BLaER1 treated with 17β-estradiol and CSF1 and Interleukin-3, amounts not matched to agents 10 nM and 100 nM (cell line): ENCODE data around the gene EID2.
A peak's percentile ranks its signal among the peaks of the same experiment; 100 is the strongest.

Source experiments
- H3K27ac ChIP-seq, 11 experiments: shearing (Covaris generic); formaldehyde crosslinking; 2 replicates each; pipeline ENCODE4 v1.8.1; 2022
- H3K27me3 ChIP-seq, 11 experiments: shearing (Covaris generic); formaldehyde crosslinking; 2 replicates each; pipeline ENCODE4 v1.8.1; 2022
- H3K36me3 ChIP-seq, 11 experiments: shearing (Covaris generic); formaldehyde crosslinking; 2 replicates each; pipeline ENCODE4 v1.8.1; 2022
- H3K4me1 ChIP-seq, 10 experiments: shearing (Covaris generic); formaldehyde crosslinking; 2 replicates each; pipeline ENCODE4 v1.8.1; 2022
- H3K4me2 ChIP-seq, 11 experiments: shearing (Covaris generic); formaldehyde crosslinking; 2 replicates each; pipeline ENCODE4 v1.8.1; 2022
- H3K4me3 ChIP-seq, 10 experiments: shearing (Covaris generic); formaldehyde crosslinking; 2 replicates each; pipeline ENCODE4 v1.8.1; 2022
- H3K9ac ChIP-seq, 11 experiments: shearing (Covaris generic); formaldehyde crosslinking; 2 replicates each; pipeline ENCODE4 v1.8.1; 2022
- H3K9me3 ChIP-seq, 11 experiments: shearing (Covaris generic); formaldehyde crosslinking; replicated peaks in 1 of 11; 2 replicates each; pipeline ENCODE4 v1.8.1; 2022
- H4K20me1 ChIP-seq, 11 experiments: shearing (Covaris generic); formaldehyde crosslinking; 2 replicates each; pipeline ENCODE4 v1.8.1; 2022
- Cebpa-rat ChIP-seq, 11 experiments: shearing (Covaris generic); IDR thresholded peaks; 2 replicates each; pipeline ENCODE4 v1.8.1; 2022

The EID2 gene

DNA sequence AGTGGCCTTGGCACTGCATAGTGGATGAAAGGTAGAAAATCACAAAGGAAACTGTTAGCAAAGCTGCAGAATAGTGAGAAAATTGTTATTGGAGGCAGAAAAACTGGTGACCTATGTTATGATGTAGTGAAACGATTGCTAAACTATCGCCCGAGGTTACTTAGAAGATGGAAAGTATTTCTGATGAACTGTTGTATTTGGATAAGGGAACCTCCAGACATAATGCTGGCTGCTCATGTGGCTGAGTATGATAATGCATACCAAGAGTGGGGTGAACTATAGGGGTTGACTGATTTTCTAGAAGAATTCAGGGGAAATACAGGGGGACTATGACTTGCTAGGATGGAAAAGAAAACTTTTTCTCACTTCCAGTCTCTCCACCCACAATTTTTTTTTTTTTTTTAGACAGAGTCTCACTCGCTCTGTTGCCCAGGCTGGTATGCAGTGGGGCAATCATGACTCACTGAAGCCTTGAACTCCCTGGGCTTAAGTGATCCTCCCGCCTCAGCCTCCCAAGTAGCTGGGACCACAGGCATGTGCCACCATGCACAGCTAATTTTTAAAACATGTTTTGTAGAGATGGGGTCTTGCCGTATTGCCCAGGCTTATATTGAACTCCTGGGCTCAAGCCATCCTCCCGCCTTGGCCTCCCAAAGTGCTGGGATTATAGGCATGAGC is 4.4 kb upstream of the EID2 start:
- Histone ChIP-seq H3K4me2 (peak overlapping the region in 8 of 11 experiments; percentile 0 to 24 (median 20); a peak in 7 of 22 replicates), H3K9ac (no peak overlapping the region), H3K4me1 (peaks cover 13 to 33% (median 23%) of the 10 kb centered on the region in 10 experiments), H3K4me3 (no peak overlapping the region), H3K9me3 (no peaks in the 10 kb centered on the region), H3K27me3 (no peaks in the 10 kb centered on the region), H3K36me3 (no peaks in the 10 kb centered on the region), H4K20me1 (peaks cover 0 to 4% (median 0%) of the 10 kb centered on the region in 11 experiments; a peak in 2 of 22 replicates), H3K27ac (no peak overlapping the region)
- TF ChIP-seq Cebpa-rat (IDR thresholded peaks at IDR 0.05): no peak

DNA sequence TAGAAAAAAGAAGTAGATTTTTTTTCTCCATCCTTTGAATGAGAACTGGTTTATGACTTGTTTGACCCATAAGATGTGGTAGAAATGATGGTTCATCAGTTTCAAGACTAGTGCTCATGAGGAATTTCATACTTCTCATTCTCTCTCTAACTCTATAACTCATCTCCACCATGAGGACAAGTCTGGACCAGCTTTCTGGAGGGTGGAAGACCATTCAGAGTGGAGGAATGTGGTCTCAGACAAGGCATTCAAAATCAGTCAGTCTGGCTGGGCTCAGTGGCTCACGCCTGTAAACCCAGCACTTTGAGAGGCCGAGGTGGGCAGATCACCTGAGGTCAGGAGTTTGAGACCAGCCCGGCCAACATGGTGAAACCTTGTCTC is 3.5 kb upstream of the EID2 start:
- Histone ChIP-seq H4K20me1 (peaks cover 0 to 13% (median 0%) of the 10 kb centered on the region in 11 experiments; a peak in 7 of 22 replicates), H3K4me1 (peaks cover 20 to 39% (median 29%) of the 10 kb centered on the region in 10 experiments), H3K4me2 (peak overlapping the region in 4 of 11 experiments; percentile 22 to 24 (median 23); a peak in 5 of 22 replicates), H3K4me3 (no peak overlapping the region), H3K27ac (no peak overlapping the region), H3K36me3 (no peaks in the 10 kb centered on the region), H3K27me3 (no peaks in the 10 kb centered on the region), H3K9me3 (no peaks in the 10 kb centered on the region), H3K9ac (no peak overlapping the region)
- TF ChIP-seq Cebpa-rat (IDR thresholded peaks at IDR 0.05): no peak

DNA sequence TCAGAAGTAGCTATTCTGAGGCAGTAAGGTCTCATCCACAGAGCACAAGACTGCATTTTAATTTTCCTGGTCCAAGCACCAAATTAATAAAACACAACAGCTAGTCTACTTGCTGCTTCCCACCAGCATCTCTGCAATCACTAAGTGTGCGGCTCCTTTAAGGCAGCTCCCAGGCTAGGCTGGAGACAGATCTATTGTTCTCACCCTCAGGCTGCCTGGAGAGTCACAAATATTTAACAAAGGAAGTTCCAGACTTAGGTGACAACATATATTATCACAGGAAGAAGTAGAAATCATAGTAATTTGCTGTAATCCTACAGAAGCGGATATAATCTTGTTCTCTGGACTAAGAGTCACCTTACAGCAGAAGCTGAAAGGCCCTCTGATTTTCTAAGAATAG is 2.2 kb upstream of the EID2 start:
- Histone ChIP-seq H3K9ac (0 out of 22 replicates have a peak overlapping the region, but pooled peaks of 1 of the 11 experiments have one; percentile 18), H3K36me3 (peaks cover 0 to 4% (median 0%) of the 10 kb centered on the region in 11 experiments; a peak in 2 of 22 replicates), H3K27ac (no peak overlapping the region), H3K4me1 (peaks cover 27 to 49% (median 36%) of the 10 kb centered on the region in 10 experiments), H3K4me3 (no peak overlapping the region), H4K20me1 (peaks cover 0 to 25% (median 6%) of the 10 kb centered on the region in 11 experiments; a peak in 10 of 22 replicates), H3K9me3 (no peaks in the 10 kb centered on the region), H3K27me3 (no peaks in the 10 kb centered on the region), H3K4me2 (peak overlapping the region in 5 of 11 experiments; percentile 7 to 36 (median 24); a peak in 8 of 22 replicates)
- TF ChIP-seq Cebpa-rat (IDR thresholded peaks at IDR 0.05): no peak

DNA sequence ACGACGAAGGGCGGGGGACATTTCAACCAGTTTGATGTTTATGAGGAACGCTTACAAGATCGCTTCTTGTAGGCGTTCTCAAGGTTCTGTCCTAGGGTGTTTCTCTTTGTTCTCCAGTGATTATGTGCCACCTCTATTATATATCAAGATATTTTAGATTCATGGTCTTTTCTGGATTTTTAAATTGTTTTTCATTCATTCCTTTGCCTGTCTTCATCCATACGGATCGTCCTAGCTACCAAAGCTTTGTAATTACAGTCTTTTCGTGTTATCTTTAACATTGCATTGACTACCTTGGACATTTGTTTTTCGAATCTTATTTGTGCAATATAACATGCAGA is 342 bp upstream of the EID2 start:
- peak overlapping the region in 8 of 11 experiments; percentile 2 to 49 (median 26); a peak in 11 of 22 replicates for H3K4me2 ChIP-seq
- H3K27ac ChIP-seq: no peak overlapping the region; a peak in 2 of 22 replicates
- H4K20me1 ChIP-seq: peaks cover 0 to 35% (median 13%) of the 10 kb centered on the region in 11 experiments; a peak in 12 of 22 replicates
- peak overlapping the region in 7 of 11 experiments; percentile 90 to 98 (median 95); a peak in 8 of 22 replicates for H3K9ac ChIP-seq
- H3K36me3 ChIP-seq: peaks cover 0 to 6% (median 0%) of the 10 kb centered on the region in 11 experiments; a peak in 2 of 22 replicates
- H3K4me1 ChIP-seq: peaks cover 32 to 49% (median 39%) of the 10 kb centered on the region in 10 experiments
- no peaks in the 10 kb centered on the region for H3K27me3 ChIP-seq
- no peaks in the 10 kb centered on the region for H3K9me3 ChIP-seq
- no peak for TF ChIP-seq Cebpa-rat (IDR thresholded peaks at IDR 0.05)
- peak overlapping the region in 9 of 10 experiments; percentile 83 to 97 (median 89); a peak in 11 of 20 replicates for H3K4me3 ChIP-seq

DNA sequence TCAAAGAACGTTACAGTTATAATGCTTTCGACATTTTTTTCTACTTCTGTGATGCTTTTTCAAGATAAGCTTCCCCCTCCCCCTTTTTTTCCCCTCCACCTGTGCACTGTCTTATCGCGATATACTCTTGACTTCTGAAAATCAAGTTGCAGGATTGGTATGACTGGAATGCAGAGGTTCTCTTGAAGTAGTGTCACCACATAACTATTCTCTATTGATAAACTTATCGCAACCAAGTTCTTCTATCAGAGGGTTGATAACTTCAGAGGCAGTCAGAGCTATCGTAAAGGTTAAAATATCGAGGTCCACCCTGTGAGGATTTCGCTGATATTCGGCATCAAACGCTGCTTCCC is 820 bp downstream of the EID2 start:
- H3K9ac ChIP-seq: peak overlapping the region; percentile 89 to 98 (median 93)
- H3K36me3 ChIP-seq: peaks cover 0 to 6% (median 0%) of the 10 kb centered on the region in 11 experiments; a peak in 2 of 22 replicates
- H4K20me1 ChIP-seq: peaks cover 0 to 35% (median 13%) of the 10 kb centered on the region in 11 experiments; a peak in 13 of 22 replicates
- no peak for TF ChIP-seq Cebpa-rat (IDR thresholded peaks at IDR 0.05)
- H3K4me2 ChIP-seq: peak overlapping the region; percentile 81 to 94 (median 85)
- H3K4me1 ChIP-seq: peaks cover 21 to 48% (median 36%) of the 10 kb centered on the region in 10 experiments
- no peaks in the 10 kb centered on the region for H3K27me3 ChIP-seq
- H3K9me3 ChIP-seq: no peaks in the 10 kb centered on the region
- peak overlapping the region; percentile 83 to 97 (median 89) for H3K4me3 ChIP-seq
- H3K27ac ChIP-seq: peak overlapping the region; percentile 80 to 93 (median 89)

DNA sequence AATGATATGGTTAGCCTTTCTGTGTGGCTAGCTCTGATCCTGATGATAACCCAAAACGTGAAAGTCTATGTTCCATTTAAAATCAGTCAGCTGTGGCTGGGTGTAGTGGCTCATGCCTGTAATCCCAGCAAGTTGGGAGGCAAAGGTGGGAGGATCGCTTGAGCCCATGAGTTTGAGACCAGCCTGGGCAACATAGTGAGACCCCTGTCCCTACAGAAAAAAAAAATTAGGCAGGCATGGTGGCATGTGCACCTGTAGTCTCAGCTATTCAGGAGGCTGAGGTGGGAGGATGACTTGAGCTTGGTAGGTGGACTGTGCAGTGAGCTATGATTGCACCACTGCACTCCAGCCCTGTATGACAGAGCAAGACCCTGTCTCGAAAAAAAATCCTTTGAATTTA is 6.2 kb downstream of the EID2 start:
- peaks cover 0 to 13% (median 0%) of the 10 kb centered on the region in 11 experiments; a peak in 5 of 22 replicates for H3K36me3 ChIP-seq
- no peak for TF ChIP-seq Cebpa-rat (IDR thresholded peaks at IDR 0.05)
- H3K4me1 ChIP-seq: peaks cover 22 to 50% (median 29%) of the 10 kb centered on the region in 10 experiments
- no peaks in the 10 kb centered on the region for H3K27me3 ChIP-seq
- H3K4me3 ChIP-seq: no peak overlapping the region
- H3K9me3 ChIP-seq: no peaks in the 10 kb centered on the region
- H4K20me1 ChIP-seq: peaks cover 0 to 32% (median 13%) of the 10 kb centered on the region in 11 experiments; a peak in 15 of 22 replicates
- peak overlapping the region in 1 of 11 experiments; percentile 36; a peak in 1 of 22 replicates for H3K9ac ChIP-seq
- H3K4me2 ChIP-seq: no peak overlapping the region
- no peak overlapping the region for H3K27ac ChIP-seq

DNA sequence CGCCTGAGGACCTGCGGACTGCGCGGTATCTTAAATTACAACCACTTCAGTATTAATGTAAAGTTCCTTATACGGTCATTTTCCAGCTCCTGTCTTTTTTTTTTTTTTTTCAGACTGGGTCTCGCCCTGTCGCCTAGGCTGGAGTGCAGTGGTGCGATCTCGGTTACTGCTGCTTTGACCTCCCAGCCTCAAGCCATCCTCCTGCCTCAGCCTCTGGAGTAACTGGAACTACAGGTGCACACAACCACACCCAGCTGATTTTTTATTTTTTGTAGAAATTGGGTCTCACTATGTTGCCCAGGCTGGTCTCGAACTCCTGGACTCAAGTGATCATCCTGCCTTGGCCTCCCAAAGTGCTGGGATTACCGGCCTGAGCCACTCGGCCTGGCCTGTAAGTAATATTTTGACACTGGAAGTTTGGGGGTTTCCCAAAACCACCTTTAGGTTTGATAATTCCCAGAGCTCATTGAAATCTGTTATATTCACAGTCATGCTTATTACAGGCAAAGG is 6.9 kb downstream of the EID2 start:
- Histone ChIP-seq H3K9me3 (no peaks in the 10 kb centered on the region), H3K27me3 (no peaks in the 10 kb centered on the region), H3K9ac (peak overlapping the region in 3 of 11 experiments; percentile 77 to 90 (median 82); a peak in 5 of 22 replicates), H3K36me3 (peaks cover 0 to 13% (median 0%) of the 10 kb centered on the region in 11 experiments; a peak in 5 of 22 replicates), H4K20me1 (peaks cover 0 to 25% (median 10%) of the 10 kb centered on the region in 11 experiments; a peak in 14 of 22 replicates), H3K4me1 (peaks cover 15 to 42% (median 22%) of the 10 kb centered on the region in 10 experiments), H3K27ac (no peak overlapping the region), H3K4me3 (peak overlapping the region in 9 of 10 experiments; percentile 76 to 97 (median 86); a peak in 12 of 20 replicates), H3K4me2 (peak overlapping the region in 9 of 11 experiments; percentile 7 to 49 (median 25); a peak in 10 of 22 replicates)
- no peak for TF ChIP-seq Cebpa-rat (IDR thresholded peaks at IDR 0.05)

DNA sequence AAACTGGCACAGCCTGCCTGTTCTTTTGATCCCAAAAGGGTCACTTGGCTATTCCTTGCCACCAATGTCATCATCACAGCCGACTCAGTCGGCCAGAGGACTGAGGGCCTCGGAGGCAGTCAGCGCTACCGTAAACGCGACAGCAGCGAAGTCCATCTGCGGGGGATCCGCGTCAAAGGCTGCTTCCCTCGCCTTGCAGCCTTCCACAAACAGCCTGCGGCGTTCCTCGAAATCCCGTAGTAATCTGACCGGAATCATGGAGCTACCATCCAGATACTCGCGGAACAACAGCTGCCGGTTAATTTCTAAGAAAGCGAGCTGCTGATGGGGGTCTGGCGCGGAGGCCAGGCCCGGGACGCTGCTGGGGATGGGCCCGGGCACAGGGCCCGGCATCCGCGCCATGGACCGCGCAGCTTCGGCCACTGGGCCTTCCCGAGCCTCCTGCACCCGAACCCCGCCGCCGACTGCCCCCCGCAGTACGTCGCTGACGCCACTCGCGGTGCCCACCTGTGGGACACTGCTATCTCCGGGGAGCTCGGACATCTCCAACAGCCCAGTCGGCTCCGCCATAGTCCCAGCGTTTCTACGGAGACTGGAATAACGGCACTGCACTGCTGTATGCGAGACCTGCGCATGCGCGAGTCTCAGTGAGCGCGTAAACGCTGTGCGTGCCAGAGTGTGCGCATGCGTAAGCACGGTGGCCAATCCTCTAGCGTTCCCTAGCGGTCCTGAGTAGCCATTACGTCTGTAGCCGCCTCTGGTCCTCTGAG is 7.5 kb downstream of the EID2 start, which contains the start of gene EID2B:
EID2B (minus strand) TSS at position 620 of the 770 bp plus-strand sequence; CDS start at position 570, 50 bp downstream.
- Histone ChIP-seq H3K4me2 (peak within 1 kb of the TSS; percentile 81 to 99 (median 89)), H3K4me1 (peaks cover 12 to 40% (median 18%) of the 10 kb centered on the region in 10 experiments), H4K20me1 (peaks cover 0 to 21% (median 10%) of the 10 kb centered on the region in 11 experiments; a peak in 11 of 22 replicates), H3K36me3 (peaks cover 0 to 10% (median 0%) of the 10 kb centered on the region in 11 experiments; a peak in 6 of 22 replicates), H3K4me3 (peak within 1 kb of the TSS; percentile 76 to 97 (median 87)), H3K27me3 (no peaks in the 10 kb centered on the region), H3K9me3 (no peaks in the 10 kb centered on the region), H3K9ac (peak within 1 kb of the TSS; percentile 77 to 90 (median 85)), H3K27ac (peak within 1 kb of the TSS; percentile 36 to 79 (median 77); a peak in 21 of 22 replicates)
- no peak for TF ChIP-seq Cebpa-rat (IDR thresholded peaks at IDR 0.05)
